GM23338 (cell line): Measurements from ENCODE around the gene CYYR1. TPM values are rescaled to one million over a fixed set of nuclear protein-coding genes. Genes with fewer than 3 reads are reported as not detected.

ENCODE experiments used
- ATAC-seq: fragments of 200-7000 bp; cut with Tn5 transposase; 3 replicates; pipeline ENCODE4 v1.9.1; 2020
- DNase-seq: peaks from one replicate; pipeline ENCODE4 v3.0.0-alpha.2; 2015; ENCODE audit warnings: low spot score
- H2AFZ ChIP-seq: fragments of 200-600 bp; sonication (generic); 2 replicates; pipeline ENCODE4 v1.8.0; 2016; ENCODE audit warnings: antibody characterized with exemption, mild to moderate bottlenecking, moderate library complexity
- H3F3A ChIP-seq: fragments of 200-600 bp; sonication (generic); replicated peaks from 2 replicates; pipeline ENCODE4 v1.8.0; 2017; ENCODE audit warnings: antibody characterized with exemption, mixed run types, low read depth
- H3K27ac ChIP-seq: fragments of 200-600 bp; sonication (generic); 2 replicates; pipeline ENCODE4 v1.6.1; 2016; ENCODE audit warnings: low read depth
- H3K27me3 ChIP-seq: fragments of 200-600 bp; sonication (generic); 2 replicates; pipeline ENCODE4 v1.8.0; 2016; ENCODE audit warnings: mild to moderate bottlenecking, mixed run types, moderate library complexity; ENCODE audit not compliant: insufficient read depth
- H3K36me3 ChIP-seq: fragments of 200-600 bp; sonication (generic); 2 replicates; pipeline ENCODE4 v1.8.0; 2016; ENCODE audit warnings: mild to moderate bottlenecking; ENCODE audit not compliant: insufficient read depth
- H3K4me1 ChIP-seq: fragments of 200-600 bp; sonication (generic); 2 replicates; pipeline ENCODE4 v1.8.0; 2016; ENCODE audit warnings: mild to moderate bottlenecking, moderate library complexity; ENCODE audit not compliant: insufficient read depth
- H3K4me2 ChIP-seq: fragments of 200-600 bp; sonication (generic); 2 replicates; pipeline ENCODE4 v1.7.1; 2017; ENCODE audit warnings: mixed run types
- H3K4me3 ChIP-seq: fragments of 200-600 bp; sonication (generic); 2 replicates; pipeline ENCODE4 v1.6.1; 2016; ENCODE audit warnings: mixed run types
- H3K79me2 ChIP-seq: fragments of 200-600 bp; sonication (generic); replicated peaks from 2 replicates; pipeline ENCODE4 v1.8.0; 2017; ENCODE audit warnings: mild to moderate bottlenecking; ENCODE audit not compliant: insufficient read depth
- H3K9me2 ChIP-seq: fragments of 200-600 bp; sonication (generic); 2 replicates; pipeline ENCODE4 v1.8.0; 2017; ENCODE audit not compliant: insufficient read depth
- H4K20me1 ChIP-seq: fragments of 200-600 bp; sonication (generic); replicated peaks from 2 replicates; pipeline ENCODE4 v1.8.0; 2017; ENCODE audit warnings: mild to moderate bottlenecking; ENCODE audit not compliant: insufficient read depth
- H3K27ac Mint-ChIP-seq: 2 replicates; pipeline ENCODE4 v1.8.0; 2020; ENCODE audit warnings: inconsistent platforms, mild to moderate bottlenecking, moderate library complexity, mixed read lengths
- H3K27me3 Mint-ChIP-seq: 3 replicates; pipeline ENCODE4 v1.8.0; 2022; ENCODE audit warnings: low read depth, mild to moderate bottlenecking, moderate library complexity, mixed read lengths, inconsistent platforms; ENCODE audit not compliant: insufficient read depth, poor library complexity
- H3K36me3 Mint-ChIP-seq: 3 replicates; pipeline ENCODE4 v1.8.0; 2021; ENCODE audit warnings: low read depth, mild to moderate bottlenecking, inconsistent platforms, moderate library complexity, mixed read lengths
- H3K4me1 Mint-ChIP-seq: 3 replicates; pipeline ENCODE4 v1.8.0; 2020; ENCODE audit warnings: mild to moderate bottlenecking, inconsistent platforms, mixed read lengths
- H3K4me3 Mint-ChIP-seq: 3 replicates; pipeline ENCODE4 v1.8.0; 2021; ENCODE audit warnings: moderate library complexity, mild to moderate bottlenecking, inconsistent platforms, mixed read lengths
- H3K9me3 Mint-ChIP-seq: 3 replicates; pipeline ENCODE4 v1.8.0; 2020; ENCODE audit warnings: moderate library complexity, mild to moderate bottlenecking, inconsistent platforms, mixed read lengths
- CREB1 ChIP-seq: fragments of 250-450 bp; sonication (Bioruptor Pico); IDR thresholded peaks from 2 replicates; pipeline ENCODE4 v1.5.0; 2020; ENCODE audit warnings: low read depth, mild to moderate bottlenecking, moderate library complexity
- ETS1 ChIP-seq: IDR thresholded peaks from 2 replicates; pipeline ENCODE4 v1.6.1; 2016; ENCODE audit warnings: antibody characterized with exemption
- EZH2 ChIP-seq: fragments of 200-600 bp; sonication (generic); IDR thresholded peaks from one replicate; pipeline ENCODE4 v1.8.0; 2017; ENCODE audit warnings: antibody characterized with exemption, mild to moderate bottlenecking, low read depth; ENCODE audit not compliant: unreplicated experiment
- EZH2phosphoT487 ChIP-seq: fragments of 200-600 bp; sonication (generic); IDR thresholded peaks from one replicate; pipeline ENCODE4 v1.8.1; 2018; ENCODE audit warnings: antibody characterized with exemption; ENCODE audit not compliant: unreplicated experiment
- JUNB ChIP-seq: IDR thresholded peaks from one replicate; pipeline ENCODE4 v1.6.1; 2016; ENCODE audit warnings: antibody characterized with exemption; ENCODE audit not compliant: unreplicated experiment
- NANOG ChIP-seq: IDR thresholded peaks from 2 replicates; pipeline ENCODE4 v1.6.1; 2016; ENCODE audit warnings: antibody characterized with exemption, borderline replicate concordance
- POLR2AphosphoS5 ChIP-seq: IDR thresholded peaks from 2 replicates; pipeline ENCODE4 v1.6.1; 2016; ENCODE audit warnings: antibody characterized with exemption, low read depth
- STAT1 ChIP-seq: IDR thresholded peaks from one replicate; pipeline ENCODE4 v1.6.1; 2016; ENCODE audit warnings: antibody characterized with exemption; ENCODE audit not compliant: unreplicated experiment
- ZNF114 ChIP-seq: fragments of 250-450 bp; sonication (Bioruptor Pico); IDR thresholded peaks from 2 replicates; pipeline ENCODE4 v1.5.0; 2020; ENCODE audit warnings: mild to moderate bottlenecking, moderate library complexity
- ZNF331 ChIP-seq: fragments of 250-450 bp; sonication (Bioruptor Pico); IDR thresholded peaks from 2 replicates; pipeline ENCODE4 v1.5.0; 2020; ENCODE audit warnings: low read depth, mild to moderate bottlenecking, moderate library complexity
- ZNF462 ChIP-seq: fragments of 250-450 bp; sonication (Bioruptor Pico); IDR thresholded peaks from 2 replicates; pipeline ENCODE4 v1.5.0; 2020; ENCODE audit warnings: mild to moderate bottlenecking, moderate library complexity
- polyA plus RNA-seq: library from polyadenylated mRNA; unstranded; fragments of >200 nt; fragmentation: Nextera tagmentation; extraction: Ambion mirVana; gene quantifications from 2 replicates; pipeline ENCODE4 v1.2.1, GENCODE V29; 2016
- total RNA-seq: library from RNA; depleted of rRNA; stranded (reverse); fragments of >200 nt; shearing (Covaris generic); gene quantifications from 2 replicates; pipeline ENCODE4 v1.2.3, GENCODE V29; 2014

CYYR1 gene
- total and polyA plus RNA-seq, 2 experiments from 2014 or later, result 23.8 to 25.4 TPM

GRCh38 chr21:26445440-26445839 lies 127.6 kb downstream of the CYYR1 start (continued):
- TF ChIP-seq ZNF462 (CRISPR knock-in tag) (no peak), NANOG (no peak), ETS1 (no peak), ZNF114 (no peak), CREB1 (CRISPR knock-in tag) (no peak), STAT1 (no peak), EZH2phosphoT487 (no peak), JUNB (no peak)

GRCh38 chr21:26444646-26445045 lies 128.4 kb downstream of the CYYR1 start:
- Mint-ChIP-seq H3K4me3 (no peak overlapping the region), H3K9me3 (peaks cover 12% of the 10 kb centered on the region), H3K36me3 (peaks cover 7% of the 10 kb centered on the region; the same call in 2 of the 3 replicates), H3K27ac (no peak overlapping the region), H3K4me1 (peaks cover 2% of the 10 kb centered on the region; the same call in 1 of the 3 replicates), H3K27me3 (no peaks in the 10 kb centered on the region)
- no peaks in the 10 kb centered on the region for H3K27me3 ChIP-seq
- H3K4me3 ChIP-seq, result no peak overlapping the region
- no peak overlapping the region for H3K27ac ChIP-seq
- no peaks in the 10 kb centered on the region for H4K20me1 ChIP-seq
- no peaks in the 10 kb centered on the region for H3F3A ChIP-seq
- no peaks in the 10 kb centered on the region for H3K36me3 ChIP-seq
- no peak overlapping the region for H2AFZ ChIP-seq
- DNase-seq, result no peak
- no peaks in the 10 kb centered on the region; the same call in 1 of the 2 replicates for H3K9me2 ChIP-seq
- no peaks in the 10 kb centered on the region for H3K79me2 ChIP-seq
- no peak overlapping the region for H3K4me2 ChIP-seq
- no peak for ATAC-seq
- no peaks in the 10 kb centered on the region for H3K4me1 ChIP-seq
- TF ChIP-seq JUNB (no peak), EZH2phosphoT487 (no peak), NANOG (no peak), STAT1 (no peak), POLR2AphosphoS5 (no peak), ZNF331 (no peak), EZH2 (no peak), CREB1 (CRISPR knock-in tag) (no peak), ETS1 (no peak), ZNF114 (no peak)
